Stimulated activated naive CD4-positive, alpha-beta T cell treated with Interleukin-2 at 50 U/mL for 16 hours (primary cell): Measurements from ENCODE around the gene KLF13.
"Not testable (repeated sequence)": the region's sequence is repeated elsewhere in the genome, so short reads cannot be mapped to it uniquely, and the experiment has no call there.

ENCODE experiments used
- DNase-seq: peaks from one replicate; lab custom pipeline; 2025; lab: John Stamatoyannopoulos, UW

Gene KLF13

DNA sequence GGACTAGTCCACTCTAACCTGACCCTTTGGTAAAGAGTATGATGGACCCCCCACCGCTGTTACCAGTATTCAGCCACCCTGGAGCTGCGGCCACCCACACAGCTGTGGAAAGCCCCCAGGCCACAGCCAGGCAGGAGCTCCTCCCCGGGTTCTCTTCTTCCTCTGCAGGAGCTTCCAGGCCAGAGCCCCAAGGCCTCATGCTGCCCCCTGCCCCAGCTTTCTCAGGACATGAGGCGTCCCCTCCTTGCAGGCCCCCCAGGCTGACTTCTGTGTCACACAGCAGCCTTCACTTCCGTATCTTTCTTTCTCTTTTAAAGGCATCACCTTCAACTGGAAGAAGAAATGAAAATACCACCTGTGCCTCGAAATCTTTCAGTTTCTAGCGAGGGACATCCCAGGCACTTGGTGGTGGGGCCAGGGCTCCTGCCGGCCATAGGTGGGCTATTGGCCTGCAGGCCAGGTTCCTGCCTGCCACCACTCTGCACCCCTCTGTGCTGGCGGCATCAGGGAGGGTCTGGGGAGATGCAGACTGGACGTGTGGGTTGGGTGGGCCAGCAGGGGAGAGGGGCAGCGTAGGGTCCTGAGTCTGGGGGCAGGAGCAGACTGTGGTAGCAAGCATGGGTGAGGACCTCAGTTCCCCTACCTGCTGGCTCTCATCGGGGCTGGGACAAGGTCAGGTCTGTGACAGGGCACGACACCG lies 19.9 kb downstream of the KLF13 start:
- DNase-seq = peak; percentile 47

DNA sequence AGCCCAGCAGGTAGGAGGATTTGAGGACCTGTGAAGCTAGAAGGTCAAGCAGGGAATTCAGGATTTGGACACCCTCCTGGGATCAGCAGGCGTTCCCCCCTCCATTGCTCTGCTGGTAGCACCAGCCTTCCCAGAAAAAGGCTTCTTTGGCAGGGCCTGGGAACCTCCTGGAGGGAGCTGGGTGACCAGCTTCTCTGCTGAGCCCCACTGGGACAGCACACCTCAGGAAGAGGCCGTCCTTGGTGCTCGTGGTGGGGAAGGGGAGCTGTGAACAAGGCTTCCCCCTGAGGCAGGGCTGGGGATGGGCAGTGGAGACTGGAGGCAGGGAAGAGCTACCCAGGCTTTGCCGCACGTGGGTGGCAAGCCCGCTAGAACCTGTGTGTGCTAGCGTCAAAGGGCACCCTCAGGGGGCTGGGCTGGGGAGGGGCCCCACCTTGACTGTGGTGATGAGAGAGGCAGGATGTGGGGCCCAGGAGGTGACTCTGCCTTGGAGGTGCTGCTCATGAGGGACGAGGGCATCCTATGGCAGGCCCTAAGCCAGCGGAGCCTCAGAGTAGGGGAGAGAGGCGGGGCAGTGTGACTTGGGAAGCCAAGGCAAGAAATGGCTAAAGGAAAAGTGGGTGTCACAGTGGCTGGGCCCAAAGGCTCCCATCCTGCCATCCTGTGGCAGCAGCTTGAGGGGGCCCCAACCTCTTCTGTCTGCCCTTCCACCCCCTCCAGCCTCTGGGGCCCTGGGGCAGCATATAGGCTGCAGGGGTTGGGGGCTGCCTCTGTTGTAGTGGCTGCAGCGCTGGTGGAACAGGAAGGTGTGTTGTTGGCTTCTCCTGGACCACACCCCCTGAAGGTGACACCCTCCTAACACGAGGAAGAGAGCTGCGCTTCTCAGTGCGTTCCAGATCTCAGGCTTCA lies 20.7 kb downstream of the KLF13 start:
- DNase-seq = peak; percentile 71

DNA sequence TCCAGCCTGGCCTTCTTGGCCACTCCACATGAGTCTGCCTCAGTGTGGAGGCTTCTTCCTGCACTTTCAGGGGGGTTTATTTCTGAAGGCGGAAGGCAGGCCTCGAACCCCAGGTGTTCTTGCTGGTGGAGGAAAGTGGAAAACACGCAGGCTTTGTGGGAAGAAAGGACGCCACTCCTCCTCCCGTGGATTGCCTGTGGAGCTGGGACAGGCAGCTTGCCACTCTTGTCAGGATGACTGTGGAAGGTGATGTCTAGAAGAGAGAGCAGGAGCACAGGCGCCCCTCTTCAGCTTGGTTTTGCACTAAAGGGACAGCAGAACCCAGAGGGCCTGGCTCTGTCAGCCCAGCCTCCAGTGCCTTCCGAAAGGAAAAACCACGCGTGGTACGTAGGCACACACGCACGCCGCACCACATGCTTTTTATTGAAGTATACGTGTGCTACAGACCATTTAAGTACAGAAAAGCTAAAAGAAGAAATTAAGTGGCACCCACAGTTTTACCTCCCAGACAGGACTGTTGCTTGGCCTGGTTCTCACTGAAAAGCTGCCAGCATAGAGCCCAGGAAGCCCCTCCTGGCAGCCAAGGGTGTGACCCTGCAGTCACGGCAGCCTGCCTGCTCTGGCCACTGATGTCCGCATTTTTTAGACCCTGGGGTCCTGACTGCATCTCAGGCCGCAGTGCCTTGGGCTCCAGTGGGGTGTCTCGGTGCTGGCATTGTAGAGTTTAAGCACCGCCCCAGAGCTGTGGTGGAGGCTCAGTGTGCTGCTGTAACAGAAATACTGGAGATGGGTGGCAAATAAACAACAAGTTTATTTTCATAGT lies 21.6 kb downstream of the KLF13 start:
- DNase-seq = no peak

DNA sequence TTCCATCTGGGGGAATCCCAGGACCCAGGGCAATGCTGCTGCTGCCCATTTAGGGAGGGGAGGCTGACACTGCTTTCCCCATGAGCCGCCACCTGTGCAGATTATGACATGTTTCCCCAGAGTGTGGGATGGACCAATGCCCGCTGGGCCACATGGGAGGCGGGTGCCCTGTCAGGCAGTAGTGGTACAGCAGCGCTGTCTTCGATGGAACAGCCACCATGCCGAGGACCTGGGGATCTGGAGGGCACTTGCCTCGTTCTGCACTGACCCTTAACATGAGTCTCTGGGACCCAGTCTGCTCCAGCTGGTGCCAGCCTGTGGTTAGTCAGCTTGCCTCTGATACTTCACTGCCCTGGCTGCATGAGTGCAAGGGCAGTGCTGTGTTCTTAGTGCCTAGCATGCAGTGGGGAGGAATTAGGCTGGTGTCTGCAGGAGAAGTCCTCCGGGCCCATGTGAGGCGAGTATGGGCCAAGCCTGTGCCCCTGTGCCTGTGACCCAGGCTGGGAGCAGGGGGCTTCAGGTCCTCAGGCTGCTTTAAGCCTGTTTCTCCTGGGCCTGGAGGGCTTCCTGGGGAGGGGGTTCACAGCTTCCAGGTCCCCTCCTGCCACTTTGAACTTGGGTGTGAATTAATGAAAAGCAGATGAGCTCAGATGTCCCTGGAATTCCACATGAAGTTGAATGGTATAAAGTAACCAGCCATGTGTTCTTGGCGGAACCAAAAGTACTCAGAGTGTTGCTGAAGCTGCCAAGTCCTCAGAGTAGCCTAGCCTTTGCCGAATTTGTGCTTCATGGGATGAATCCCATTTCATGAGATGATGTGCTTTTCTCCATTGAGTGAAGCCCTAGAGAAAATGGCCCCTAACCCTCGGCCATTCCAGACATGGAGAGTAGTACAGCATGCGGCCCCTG lies 22.9 kb downstream of the KLF13 start:
- no peak for DNase-seq

DNA sequence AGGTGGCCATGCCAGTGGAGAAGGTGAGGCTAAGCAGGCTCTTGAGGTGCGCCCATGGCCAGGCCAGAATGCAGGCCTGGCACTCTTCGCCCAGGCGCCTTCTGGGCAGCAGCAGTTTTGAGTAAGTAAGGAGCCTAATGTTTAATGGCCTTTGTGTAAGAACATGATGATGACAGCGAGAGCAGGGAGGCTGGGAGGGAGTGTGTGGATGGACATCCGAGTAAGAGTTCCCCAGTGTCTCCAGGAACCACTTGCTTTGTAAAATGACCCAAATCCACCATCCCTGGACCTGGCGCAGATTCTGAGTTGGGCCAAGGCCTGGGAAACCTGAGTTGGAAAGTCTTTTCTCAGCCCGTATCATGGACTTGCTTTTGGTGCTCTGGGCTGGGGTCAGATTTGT lies 24.1 kb downstream of the KLF13 start:
- no peak for DNase-seq

DNA sequence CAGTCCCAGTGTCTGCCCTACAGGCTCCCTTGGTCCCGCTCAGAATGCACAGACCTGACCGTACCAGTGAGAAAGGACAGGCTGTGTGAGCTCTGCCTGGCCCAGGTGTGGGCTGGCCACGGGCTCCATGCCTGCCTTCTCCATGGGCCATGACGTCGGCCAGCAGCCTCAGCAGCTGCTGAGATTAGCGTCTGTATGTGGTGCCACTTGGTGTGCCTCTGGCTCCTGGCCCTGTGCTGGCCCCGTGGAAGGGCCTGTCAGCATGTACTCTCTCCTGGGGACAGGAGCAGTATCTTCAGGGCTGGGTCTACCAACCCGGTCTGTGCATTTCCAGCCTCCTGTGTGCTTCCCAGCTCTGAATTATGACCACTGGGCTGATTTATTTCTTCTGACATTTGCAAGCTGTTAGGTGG lies 25.7 kb downstream of the KLF13 start:
- no peak for DNase-seq

DNA sequence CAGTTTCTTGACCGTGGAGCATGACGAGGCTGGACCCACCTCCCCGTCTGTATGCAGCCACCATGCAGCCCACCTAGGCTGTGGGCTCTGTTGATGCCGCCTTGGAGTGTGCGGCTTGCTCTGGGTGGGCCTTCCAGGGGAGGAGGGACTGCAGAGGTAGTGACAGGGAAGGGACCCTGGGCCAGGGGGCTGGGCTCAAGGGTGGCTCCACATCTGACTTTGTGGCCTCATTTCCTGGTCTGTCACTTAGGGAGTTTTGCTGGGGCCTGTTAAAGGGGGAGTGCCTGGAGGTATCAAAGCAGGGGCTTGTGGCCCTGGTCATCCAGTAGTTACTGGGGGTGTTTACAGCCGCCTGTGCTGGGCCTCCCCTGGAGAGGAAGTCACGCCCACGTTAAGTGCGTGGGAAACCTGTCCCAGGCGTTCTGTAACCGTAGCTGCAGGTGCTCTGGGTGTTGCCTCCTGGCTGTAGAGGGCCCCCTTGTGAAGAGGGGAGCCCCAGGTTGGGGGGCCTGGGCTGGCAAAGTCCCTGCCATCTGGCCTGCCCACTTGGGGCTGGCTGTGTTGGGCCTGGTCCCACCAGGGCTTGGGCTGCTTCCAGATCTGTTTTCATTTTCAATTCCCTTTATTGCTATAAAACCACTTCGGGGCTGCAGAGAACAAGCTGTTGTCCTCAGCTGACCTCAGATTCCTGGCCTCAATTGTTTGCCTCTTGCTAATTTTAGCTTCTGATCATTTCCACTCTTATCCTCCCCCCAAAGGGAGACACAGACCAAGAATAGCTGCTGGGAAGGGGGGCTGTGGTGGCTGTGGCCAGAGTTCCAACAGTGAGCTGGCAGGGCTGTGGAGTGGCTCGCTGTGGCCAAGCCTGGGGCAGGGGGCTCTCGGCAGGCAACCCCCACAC lies 26.5 kb downstream of the KLF13 start:
- peak; percentile 43 for DNase-seq

DNA sequence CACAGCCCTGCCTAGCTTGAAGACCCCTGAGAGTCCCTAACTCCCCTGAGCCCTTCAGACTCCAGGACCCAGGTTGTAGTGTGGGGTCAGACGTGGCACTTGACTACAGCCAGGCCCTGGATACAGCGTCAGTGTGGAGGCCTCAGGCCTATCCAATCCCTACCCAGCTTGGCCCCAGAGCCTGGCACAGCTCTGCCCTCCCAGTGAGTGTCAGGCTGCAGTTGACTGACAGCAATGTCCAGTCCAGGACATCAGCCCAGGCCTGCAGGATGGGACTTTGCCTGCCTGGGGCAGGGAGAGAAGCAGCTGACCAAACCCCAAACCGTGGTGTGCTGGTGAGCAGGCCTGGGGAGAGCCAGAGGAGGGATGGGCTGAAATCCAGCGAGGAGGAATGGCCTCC lies 27.3 kb downstream of the KLF13 start:
- no peak for DNase-seq

DNA sequence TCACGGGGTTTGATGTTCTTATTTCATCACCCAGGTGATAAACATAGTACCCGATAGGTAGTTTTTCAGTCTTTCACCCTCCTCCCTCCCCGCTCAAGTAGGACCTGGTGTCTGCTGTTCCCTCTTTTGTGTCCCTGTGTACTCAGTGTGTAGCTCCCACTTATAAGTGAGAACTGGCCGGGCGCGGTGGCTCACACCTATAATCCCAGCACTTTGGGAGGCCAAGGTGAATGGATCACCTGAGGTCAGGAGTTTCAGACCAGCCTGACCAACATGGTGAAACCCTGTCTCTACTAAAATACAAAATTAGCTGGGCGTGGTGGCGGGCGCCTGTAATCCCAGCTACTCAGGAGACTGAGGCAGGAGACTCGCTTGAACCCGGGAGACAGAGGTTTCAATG lies 29.5 kb downstream of the KLF13 start:
- not testable (repeated sequence) for DNase-seq

DNA sequence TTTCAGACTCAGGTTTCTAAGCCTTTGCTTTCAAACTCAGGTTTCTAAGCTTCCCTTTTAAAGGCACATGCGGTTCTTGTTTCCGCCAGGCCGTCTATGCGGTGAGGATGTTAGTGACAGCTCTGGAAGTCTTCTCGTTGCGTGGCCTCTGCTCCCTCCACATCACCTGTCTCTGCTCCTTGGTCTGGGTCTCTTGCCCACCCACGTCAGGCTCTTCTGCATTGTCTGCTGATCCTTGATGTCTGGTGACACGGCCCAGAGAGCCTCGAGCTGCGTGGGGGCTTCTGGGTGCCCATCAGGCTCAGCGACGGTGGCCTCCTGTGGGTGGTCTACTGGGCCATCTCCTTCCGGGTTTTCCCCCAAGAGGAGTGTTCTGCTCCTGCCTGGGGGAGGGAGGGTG lies 30.5 kb downstream of the KLF13 start:
- DNase-seq = no peak

DNA sequence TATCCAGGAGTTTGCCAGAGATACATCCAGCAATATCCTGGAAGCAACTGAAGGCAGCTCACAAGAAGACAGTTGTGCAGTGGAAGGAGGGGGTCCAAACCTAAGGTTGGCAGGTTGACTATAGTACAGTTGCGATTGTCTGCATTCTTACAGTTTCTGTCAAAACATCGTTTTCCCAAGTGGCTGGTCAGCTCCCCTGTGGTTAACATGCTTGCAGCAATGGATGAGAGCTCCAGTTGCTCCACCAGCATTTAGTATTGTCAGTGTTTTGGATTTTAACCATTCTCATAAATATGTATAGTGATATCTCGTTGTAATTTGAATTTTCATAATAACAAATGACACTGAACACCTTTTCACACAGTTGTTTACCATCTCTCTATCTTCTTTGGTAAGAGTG lies 31.5 kb downstream of the KLF13 start:
- no peak for DNase-seq

DNA sequence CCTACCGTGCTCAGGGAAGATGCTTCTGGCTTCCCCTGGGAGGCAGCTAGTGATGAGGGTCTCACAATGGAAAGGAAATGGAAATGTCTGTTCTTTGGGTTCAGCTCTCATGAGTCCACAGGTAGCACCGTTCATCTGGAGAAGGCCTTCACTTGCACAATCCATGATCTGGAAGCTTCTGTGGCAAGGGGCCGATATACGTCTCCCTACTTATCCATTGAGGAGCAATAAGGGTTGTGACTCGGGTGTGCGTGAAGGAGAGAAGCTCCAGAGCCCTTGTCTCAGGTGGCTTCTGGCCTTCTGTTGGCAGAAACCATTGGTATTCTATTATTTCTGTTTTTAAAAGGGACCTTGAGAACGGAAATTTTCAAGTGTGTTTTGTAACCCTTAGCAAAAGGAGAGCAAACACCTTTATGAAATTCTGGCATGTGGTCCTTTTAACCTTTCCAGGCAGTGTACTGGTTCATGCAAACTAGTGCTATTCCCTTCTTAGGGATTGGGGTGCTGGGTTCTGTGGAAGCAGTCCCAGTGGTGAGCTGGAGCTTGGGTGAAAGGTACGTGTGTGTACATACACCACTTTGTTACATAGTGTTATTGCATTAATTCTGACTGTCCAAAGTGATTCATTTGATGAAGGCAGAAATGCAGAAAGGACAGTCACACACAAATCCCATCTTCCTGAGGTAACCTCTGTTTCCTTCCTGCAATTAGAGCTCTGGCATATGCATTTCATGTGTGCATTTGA lies 32.5 kb downstream of the KLF13 start:
- DNase-seq = no peak

DNA sequence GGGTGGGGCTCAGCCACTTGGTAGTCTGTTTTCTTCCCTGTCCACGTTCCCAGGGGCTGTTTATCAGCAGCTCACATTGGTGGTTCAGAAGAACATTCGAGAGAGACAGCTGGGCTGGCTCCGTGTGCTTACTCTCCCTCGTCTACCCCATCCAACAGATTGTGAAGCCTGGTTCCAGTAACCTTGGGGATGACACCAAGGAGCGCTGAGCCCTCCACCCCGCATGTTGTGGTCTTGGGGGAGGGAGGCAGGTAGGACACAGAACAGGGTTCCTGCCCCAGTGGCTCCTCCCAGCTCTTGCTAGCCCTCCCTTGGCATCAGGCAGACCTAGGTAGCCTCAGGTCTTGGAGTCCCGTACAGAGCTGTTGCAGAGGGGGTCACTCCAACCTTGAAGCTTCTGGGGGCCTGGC lies 33.1 kb downstream of the KLF13 start:
- no peak for DNase-seq

DNA sequence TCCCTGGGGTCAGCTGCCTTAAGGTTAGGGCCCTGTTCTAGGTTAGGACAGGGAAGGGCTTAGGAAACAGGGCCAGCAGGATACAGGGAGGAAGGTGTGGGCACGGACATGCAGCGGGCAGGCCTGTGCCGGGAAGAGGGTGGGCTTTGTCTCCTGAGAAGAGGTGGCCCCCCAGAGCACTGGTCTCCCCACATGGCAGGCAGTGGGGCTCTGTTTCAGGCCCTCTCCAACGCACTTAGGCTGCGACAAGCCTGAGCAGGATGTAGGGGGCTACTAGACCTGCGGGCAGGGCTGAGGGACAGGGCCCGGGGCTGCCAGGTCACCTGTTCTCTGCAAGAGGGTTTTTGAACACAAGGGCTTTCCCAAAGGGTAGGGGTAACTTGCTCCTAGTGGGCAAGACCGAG lies 33.5 kb downstream of the KLF13 start:
- DNase-seq = no peak

DNA sequence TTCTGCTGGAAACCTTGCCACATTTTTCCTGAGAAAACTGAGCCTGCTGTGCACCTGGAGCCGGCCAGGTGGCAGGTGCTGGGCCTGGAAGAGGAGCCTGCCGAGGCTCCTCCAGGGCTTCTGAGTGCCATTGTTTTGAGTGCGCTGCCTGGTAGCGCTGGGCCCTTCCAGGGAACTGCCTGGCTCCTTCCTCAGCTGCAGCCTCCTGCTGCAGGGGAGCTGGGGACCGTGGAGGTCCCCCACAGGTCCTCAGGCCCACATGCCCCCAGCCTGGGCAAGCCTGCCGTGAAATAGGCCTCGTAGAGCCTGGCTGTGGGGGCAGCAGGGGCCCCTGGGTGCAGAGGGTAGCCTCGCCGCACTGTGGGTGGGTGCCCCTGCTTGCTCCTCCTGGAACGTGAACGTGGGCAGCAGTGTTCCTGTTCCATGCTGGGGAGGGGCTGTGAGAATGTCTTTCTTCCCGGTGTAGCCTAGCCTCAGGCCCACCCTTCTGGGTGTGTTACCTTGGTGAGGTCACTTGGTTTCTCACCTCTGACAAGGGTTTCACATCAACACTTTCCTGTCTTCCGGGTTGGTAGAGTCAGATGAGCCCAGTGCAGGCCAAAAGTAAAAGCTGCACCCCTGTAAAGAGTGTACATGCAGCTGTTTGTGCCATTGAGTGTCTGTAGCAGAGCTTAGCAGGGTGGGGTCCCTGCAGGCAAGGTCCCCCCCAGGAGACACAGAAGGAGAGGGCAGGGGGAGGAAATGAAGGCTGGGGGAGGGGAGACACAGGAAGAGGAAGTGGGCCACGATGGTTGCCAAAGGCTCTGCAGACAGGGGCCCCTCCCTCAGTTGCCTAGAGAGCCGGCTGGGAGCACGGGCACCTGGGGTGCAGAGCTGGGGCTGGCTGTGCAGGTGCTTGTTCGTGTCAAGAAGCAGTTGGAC lies 34.5 kb downstream of the KLF13 start:
- DNase-seq = peak; percentile 26

DNA sequence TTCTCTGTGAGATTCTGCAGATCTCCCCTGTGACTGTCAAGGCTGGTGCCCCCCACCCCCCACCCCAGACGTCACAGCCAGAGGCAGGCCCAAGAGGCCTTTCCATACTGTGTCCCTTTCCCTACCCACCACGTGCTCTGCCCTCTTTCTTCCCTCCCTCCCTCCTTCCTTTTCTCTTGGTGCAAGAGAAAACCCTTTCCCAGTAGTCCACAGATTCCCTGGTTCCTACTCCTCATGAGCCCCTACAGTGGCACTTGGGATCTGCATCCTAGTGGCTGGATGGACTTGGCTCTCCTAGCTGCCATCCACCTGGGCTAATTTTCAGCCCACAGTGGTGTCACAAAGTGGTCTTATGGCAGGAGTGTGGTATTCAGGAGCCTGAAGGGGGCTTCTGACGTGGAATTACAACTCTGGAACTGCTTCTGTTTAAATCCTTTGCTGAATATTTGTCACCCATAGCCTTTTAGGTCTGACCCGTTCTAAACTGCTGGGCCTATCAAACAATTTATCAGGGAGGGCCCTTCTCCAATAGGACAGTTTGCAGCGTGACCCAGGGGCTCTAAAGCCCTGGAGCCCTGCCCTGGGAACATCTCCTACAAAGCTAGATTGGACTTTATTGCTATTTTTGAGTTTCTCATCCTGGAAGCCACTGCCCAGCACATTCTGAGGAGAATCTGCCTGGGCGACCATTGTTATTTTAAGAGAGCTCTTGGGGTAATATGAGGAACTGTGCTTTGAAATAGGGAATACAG lies 35.3 kb downstream of the KLF13 start:
- DNase-seq = no peak

DNA sequence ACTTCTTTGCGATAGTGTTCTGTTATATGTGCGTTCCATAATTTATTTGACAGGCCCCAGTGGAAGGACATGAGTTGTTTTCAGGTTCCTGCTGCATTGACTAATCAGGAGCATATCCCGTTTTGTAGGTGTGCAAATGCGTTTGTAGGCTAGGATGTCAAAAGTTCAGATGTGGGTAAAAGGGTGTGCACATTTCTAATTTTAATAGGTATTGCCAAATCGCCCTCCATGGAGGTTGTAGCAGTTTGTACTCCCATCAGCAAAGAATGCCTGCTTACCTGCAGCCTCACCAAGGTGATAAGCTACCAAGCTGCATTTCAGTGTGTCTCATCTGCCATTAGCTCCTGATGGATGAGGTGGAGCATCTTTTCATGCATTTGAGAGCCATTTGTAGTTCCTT lies 36.3 kb downstream of the KLF13 start:
- DNase-seq = no peak
